Activated naive CD4-positive, alpha-beta T cell treated with anti-CD3 and anti-CD28 coated beads, Interleukin-2, amount 10 ng/mL, durations not matched to agents 7 days and 5 days (primary cell): Measurements from ENCODE around the gene PACRG.

Experiments
- CTCF ChIA-PET: fragments of 350-600 bp; sonication (Branson Sonifier 250); formaldehyde crosslinking; loops from one replicate; lab custom pipeline; 2021; ENCODE audit warnings: antibody characterized with exemption; lab: Charles Lee
- DNase-seq: peaks from one replicate; pipeline ENCODE4 v3.0.0-alpha.2; 2020
- H3K27ac Mint-ChIP-seq: one replicate; pipeline ENCODE4 v1.8.0; 2021; ENCODE audit warnings: mild to moderate bottlenecking, moderate library complexity, mixed read lengths
- H3K27me3 Mint-ChIP-seq: one replicate; pipeline ENCODE4 v1.8.0; 2021; ENCODE audit warnings: mild to moderate bottlenecking, mixed read lengths
- H3K36me3 Mint-ChIP-seq: one replicate; pipeline ENCODE4 v1.8.0; 2021; ENCODE audit warnings: mixed read lengths
- H3K4me1 Mint-ChIP-seq: one replicate; pipeline ENCODE4 v1.8.0; 2021; ENCODE audit warnings: mixed read lengths
- H3K4me3 Mint-ChIP-seq: one replicate; pipeline ENCODE4 v1.8.0; 2021; ENCODE audit warnings: mild to moderate bottlenecking, moderate library complexity, mixed read lengths
- H3K9me3 Mint-ChIP-seq: one replicate; pipeline ENCODE4 v1.8.0; 2021; ENCODE audit warnings: mixed read lengths

PACRG gene

DNA sequence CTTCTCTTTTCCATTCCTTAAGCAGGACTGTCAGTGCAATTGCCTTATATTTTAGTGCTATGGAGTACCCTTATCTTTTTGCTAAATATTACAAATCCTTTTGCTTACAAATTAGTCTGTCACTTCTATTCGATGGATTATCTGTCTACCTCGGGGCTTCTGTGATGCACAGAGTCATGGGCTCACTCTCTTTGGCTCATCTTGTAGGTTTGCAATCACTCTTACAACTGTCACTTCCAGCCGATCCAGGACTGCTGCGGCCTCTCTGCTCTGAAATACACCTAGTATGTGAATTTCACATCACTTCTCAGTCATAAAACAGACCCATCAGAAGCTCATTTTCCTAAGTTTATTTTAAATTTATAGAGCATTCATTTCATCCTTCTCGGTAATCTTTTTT is 393.5 kb downstream of the PACRG start:
- no peak for DNase-seq
- Mint-ChIP-seq H3K9me3 (peaks cover 4% of the 10 kb centered on the region), H3K36me3 (no peaks in the 10 kb centered on the region), H3K27ac (no peak overlapping the region), H3K27me3 (no peaks in the 10 kb centered on the region), H3K4me3 (no peak overlapping the region), H3K4me1 (no peaks in the 10 kb centered on the region)
- CTCF ChIA-PET: no interaction called here

DNA sequence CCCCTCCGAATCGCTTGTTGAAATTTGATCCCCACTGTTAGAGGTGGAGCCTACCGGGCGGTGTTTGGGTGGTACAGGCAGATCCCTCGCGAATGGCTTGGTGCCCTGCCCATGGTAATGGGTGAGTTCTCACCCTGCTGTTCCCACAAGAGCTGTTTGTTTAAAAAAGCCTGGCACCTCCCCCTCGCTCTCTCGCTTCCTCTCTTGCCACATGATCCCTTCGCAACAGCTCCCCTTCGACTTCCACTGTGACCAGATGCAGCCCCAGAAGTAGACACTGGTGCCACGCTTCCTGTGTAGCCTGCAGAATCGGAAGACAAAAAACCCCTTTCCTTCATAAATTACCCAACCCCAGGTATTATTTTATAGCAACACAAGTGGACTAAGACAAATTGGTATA is 394.6 kb downstream of the PACRG start:
- DNase-seq: no peak
- no peaks in the 10 kb centered on the region for H3K27me3 Mint-ChIP-seq
- H3K4me3 Mint-ChIP-seq: no peak overlapping the region
- no peaks in the 10 kb centered on the region for H3K4me1 Mint-ChIP-seq
- H3K9me3 Mint-ChIP-seq: peaks cover 4% of the 10 kb centered on the region
- no peak overlapping the region for H3K27ac Mint-ChIP-seq
- H3K36me3 Mint-ChIP-seq: no peaks in the 10 kb centered on the region
- CTCF ChIA-PET: no interaction called here

DNA sequence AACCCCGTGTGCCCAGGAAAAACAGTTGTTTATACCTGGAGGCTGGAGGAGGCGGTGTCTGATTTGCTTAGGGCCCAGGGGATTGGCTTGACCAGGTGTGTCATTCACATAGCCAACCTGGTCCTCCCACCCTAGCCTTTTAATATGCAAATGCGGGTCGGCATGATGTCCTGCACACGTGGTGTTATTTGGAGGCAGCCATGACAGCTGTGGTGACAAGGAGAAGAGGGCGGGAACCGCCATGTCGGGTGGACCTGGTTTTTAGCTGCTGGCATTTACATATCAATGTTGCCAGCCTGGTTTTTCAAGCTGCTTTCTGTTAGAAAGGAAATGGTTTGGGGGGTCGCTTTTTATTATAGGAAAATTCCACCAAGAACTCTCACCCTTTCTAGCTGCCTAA is 395.3 kb downstream of the PACRG start:
- DNase-seq: no peak
- no peaks in the 10 kb centered on the region for H3K27me3 Mint-ChIP-seq
- no peak overlapping the region for H3K4me3 Mint-ChIP-seq
- no peak overlapping the region for H3K27ac Mint-ChIP-seq
- H3K36me3 Mint-ChIP-seq: no peaks in the 10 kb centered on the region
- CTCF ChIA-PET: no interaction called here
- peaks cover 4% of the 10 kb centered on the region for H3K9me3 Mint-ChIP-seq
- H3K4me1 Mint-ChIP-seq: no peaks in the 10 kb centered on the region

DNA sequence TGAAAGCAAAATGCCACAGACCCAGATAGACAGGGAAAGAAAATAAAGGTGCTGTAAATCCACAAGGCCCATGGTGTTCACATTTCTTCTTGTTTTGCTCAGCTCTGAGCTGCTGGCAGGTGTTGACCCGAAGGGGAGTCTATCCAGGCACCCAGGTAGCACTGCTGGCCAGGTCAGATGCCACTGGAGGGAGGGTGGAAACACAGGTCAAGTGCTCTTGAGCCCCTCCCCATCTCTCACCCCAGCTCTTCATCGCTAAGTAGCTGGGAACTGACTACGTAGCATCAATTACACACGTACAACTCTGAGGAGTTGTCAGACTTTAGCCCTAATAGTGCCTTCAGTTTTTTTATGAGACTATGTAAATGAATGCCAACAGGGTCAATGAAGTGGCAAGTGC is 399.0 kb downstream of the PACRG start:
- H3K4me3 Mint-ChIP-seq: no peak overlapping the region
- no peaks in the 10 kb centered on the region for H3K4me1 Mint-ChIP-seq
- CTCF ChIA-PET: no interaction called here
- no peak overlapping the region for H3K27ac Mint-ChIP-seq
- no peaks in the 10 kb centered on the region for H3K27me3 Mint-ChIP-seq
- no peak for DNase-seq
- H3K9me3 Mint-ChIP-seq: peaks cover 4% of the 10 kb centered on the region
- H3K36me3 Mint-ChIP-seq: no peaks in the 10 kb centered on the region

DNA sequence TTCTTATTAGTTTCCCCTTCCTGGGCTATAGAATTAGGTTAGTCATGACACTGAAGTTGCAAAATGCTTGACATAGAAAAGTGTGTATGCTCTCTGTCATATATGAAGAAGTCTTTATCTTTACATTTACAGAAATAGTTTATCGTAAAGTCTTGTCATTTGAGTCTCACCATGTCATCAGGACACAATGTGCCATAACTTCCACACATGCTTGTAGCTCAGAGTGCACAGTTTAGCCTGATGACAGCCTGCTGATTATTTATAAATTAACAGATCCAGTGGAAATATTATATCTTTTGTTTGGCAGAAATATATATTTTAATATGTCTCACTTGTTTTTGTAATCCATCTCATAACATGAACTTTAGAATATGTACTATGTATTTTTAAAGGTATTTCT is 399.8 kb downstream of the PACRG start:
- H3K27ac Mint-ChIP-seq: no peak overlapping the region
- no peak overlapping the region for H3K4me3 Mint-ChIP-seq
- H3K36me3 Mint-ChIP-seq: no peaks in the 10 kb centered on the region
- no peaks in the 10 kb centered on the region for H3K4me1 Mint-ChIP-seq
- no peaks in the 10 kb centered on the region for H3K27me3 Mint-ChIP-seq
- no peak for DNase-seq
- CTCF ChIA-PET: no interaction called here
- H3K9me3 Mint-ChIP-seq: peaks cover under 1% of the 10 kb centered on the region

DNA sequence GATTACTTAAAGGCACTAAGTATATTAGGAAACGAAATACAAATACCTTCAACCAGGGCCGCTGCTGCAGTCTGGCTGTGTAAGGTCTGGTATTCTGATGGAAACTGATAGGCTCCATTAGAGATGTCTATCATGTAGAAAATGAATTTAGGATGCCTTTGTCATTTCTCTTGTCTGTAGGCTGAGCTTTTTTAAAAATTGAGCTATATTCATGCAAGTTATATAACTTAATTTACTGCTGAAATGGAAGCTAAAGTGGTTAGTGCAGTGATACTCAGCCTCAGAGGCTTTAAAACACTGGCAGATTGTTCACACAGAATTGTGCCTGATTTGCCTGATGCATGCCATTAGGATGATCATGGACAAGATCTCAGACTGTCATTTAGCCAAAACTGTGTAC is 400.6 kb downstream of the PACRG start:
- no peak overlapping the region for H3K27ac Mint-ChIP-seq
- no peaks in the 10 kb centered on the region for H3K36me3 Mint-ChIP-seq
- H3K27me3 Mint-ChIP-seq: no peaks in the 10 kb centered on the region
- H3K9me3 Mint-ChIP-seq: no peaks in the 10 kb centered on the region
- no peak overlapping the region for H3K4me3 Mint-ChIP-seq
- DNase-seq: no peak
- CTCF ChIA-PET: no interaction called here
- H3K4me1 Mint-ChIP-seq: no peaks in the 10 kb centered on the region

DNA sequence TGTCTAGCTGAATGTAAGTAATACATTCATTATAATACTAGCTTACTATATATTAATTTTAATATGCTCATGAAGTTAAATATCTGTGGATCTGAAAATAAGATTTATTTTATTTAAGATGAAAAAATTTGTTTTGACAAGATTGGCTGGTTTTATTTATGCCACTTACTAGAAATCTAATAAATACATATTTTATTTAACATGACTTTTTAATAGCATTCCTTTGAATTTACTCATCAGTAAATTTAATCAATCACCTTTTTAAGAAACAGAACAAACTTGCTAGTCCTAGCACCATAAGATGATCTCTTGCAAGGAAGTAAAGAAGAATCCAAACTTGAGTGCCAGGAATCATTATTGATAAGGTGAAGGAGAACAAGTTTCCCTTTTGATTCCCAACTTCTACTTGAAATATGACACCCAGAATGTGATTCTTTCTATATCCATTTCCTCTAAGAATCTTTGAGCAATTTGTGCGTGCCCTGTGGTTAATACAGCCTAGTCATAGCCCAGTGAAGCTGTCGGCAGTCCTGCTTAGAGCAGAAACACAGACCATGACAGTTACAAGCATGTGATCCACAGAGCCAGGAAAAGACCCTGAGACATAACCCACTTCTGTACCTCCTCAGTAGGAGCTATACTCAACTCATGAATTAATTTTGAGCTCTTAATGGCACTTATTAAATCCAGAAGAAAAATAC is 404.4 kb downstream of the PACRG start:
- H3K4me1 Mint-ChIP-seq: no peaks in the 10 kb centered on the region
- H3K4me3 Mint-ChIP-seq: no peak overlapping the region
- H3K27ac Mint-ChIP-seq: no peak overlapping the region
- CTCF ChIA-PET: no interaction called here
- DNase-seq: no peak
- no peaks in the 10 kb centered on the region for H3K27me3 Mint-ChIP-seq
- no peaks in the 10 kb centered on the region for H3K9me3 Mint-ChIP-seq
- no peaks in the 10 kb centered on the region for H3K36me3 Mint-ChIP-seq

DNA sequence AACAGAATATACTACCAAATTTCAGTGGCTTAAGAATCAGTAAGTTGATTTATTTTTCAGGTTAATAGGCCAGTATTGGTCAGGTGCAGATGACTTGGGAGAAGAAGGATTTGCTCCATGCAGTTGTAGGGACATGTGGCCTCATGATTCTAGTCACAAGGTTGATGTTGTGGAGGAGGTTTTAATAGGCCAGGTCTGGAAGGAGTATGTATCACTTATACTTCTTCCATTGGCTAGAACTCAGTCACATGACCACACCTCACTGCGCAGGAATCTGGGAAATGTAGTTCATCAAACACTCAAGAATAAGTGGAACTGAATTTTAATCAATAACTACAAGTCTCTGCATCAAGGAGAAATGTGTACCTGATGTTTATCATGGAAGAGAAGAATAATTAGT is 405.2 kb downstream of the PACRG start:
- Mint-ChIP-seq H3K27ac (no peak overlapping the region), H3K27me3 (no peaks in the 10 kb centered on the region), H3K36me3 (no peaks in the 10 kb centered on the region), H3K9me3 (no peaks in the 10 kb centered on the region), H3K4me1 (no peaks in the 10 kb centered on the region), H3K4me3 (no peak overlapping the region)
- CTCF ChIA-PET: no interaction called here
- no peak for DNase-seq

DNA sequence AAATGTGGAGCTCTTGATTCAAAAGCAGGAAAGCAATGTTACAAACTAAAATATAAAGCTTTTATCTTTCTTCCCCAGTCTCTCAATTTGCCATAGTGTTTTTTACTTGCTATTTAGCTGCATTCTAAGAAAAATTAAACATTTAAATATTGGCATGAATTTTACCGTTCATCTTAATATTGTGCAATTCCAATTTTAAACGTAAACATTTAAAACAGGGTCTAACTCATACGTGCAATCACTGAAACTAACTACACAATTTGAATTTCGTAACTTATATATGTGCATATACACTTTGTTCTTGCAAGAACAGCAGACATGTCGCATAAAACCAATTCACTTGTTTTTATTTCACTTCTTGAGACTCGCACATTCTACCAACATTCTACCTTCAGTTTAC is 405.9 kb downstream of the PACRG start:
- CTCF ChIA-PET: no interaction called here
- no peaks in the 10 kb centered on the region for H3K27me3 Mint-ChIP-seq
- H3K4me3 Mint-ChIP-seq: no peak overlapping the region
- H3K9me3 Mint-ChIP-seq: no peaks in the 10 kb centered on the region
- H3K4me1 Mint-ChIP-seq: no peaks in the 10 kb centered on the region
- no peak for DNase-seq
- H3K27ac Mint-ChIP-seq: no peak overlapping the region
- no peaks in the 10 kb centered on the region for H3K36me3 Mint-ChIP-seq

DNA sequence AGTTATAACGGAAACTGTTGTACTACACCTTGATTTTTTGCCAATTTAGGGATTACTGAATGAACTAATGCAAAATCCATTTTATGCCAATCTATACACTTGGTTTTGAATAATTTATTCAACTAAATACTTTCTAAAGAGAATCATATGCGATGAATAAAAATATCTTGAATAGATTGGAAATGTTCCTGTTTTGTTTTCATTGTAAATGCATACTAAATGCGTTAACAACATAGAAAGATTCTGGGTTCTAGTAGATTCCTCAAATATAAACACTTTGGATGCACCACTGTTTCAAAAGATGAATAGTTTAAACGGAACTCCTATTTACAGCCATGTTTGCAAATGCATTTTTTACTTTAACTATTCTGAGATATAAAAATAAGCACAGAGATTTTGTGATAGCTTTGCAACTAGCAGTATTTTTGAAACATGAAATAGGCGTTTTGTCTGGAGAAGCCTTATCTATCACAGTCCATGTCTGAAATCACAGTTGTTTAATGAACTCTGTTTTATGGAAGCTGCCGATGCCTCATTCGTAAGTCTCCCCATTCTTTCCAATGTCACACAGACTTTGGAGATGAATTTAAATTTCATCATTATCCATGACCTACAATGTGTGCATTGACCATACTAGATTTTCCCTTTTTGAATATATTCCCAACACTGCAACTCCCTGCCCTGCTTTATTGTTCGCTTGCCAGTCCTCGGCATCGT is 409.1 kb downstream of the PACRG start:
- Mint-ChIP-seq H3K4me1 (no peaks in the 10 kb centered on the region), H3K36me3 (no peaks in the 10 kb centered on the region), H3K27me3 (no peaks in the 10 kb centered on the region)

DNA sequence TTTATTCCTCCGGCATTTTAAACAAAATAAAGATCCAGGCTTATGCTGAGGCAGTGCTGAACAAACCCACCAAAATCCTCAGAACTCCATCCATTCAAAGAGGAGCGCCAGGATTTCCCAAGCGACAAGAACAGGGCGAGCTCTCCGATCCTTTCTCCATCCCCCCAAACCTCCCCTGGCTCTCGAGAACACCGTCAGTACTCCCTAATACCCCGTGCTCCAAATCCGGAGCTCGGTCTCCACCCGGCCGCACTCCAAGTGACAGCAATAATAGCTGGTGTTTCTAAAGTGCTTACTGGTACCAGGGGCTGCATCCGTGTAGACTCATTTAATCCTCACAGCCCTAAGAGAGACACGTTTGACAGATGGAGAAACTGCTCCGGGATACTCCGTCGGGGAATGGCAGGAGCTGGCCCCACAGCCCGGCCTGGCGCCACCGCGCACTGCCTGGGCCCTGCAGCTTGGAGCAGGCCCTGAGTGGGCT is 409.7 kb downstream of the PACRG start:
- Mint-ChIP-seq H3K36me3 (no peaks in the 10 kb centered on the region), H3K4me3 (no peak overlapping the region), H3K4me1 (no peaks in the 10 kb centered on the region), H3K27ac (no peak overlapping the region), H3K27me3 (no peaks in the 10 kb centered on the region), H3K9me3 (no peaks in the 10 kb centered on the region)
- no peak for DNase-seq
- CTCF ChIA-PET: no interaction called here

More for the DNA sequence above, 409.1 kb downstream of the PACRG start:
- Mint-ChIP-seq H3K4me3 (no peak overlapping the region), H3K9me3 (no peaks in the 10 kb centered on the region), H3K27ac (no peak overlapping the region)
- CTCF ChIA-PET: no interaction called here
- no peak for DNase-seq

DNA sequence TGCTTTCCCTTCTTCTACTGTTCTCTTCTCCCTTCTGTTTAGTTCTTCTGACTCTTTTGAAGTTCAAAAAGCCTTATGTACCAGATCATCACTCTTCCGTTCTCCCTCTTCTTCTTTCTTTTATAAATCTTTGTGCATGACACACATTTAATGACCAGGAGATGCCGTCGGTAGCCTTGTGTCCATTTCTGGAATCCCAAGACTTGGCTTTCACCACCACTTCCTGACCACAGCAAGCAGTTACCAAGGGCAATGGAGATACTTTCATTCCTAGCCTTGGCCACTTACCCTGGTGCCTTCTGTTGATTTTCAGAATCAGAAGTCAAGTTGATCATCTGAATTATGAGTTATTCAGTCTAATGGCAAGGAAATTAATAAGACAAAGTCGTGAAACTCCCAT is 418.3 kb downstream of the PACRG start:
- Mint-ChIP-seq H3K27me3 (peaks cover 11% of the 10 kb centered on the region), H3K4me1 (no peaks in the 10 kb centered on the region), H3K36me3 (no peaks in the 10 kb centered on the region), H3K4me3 (no peak overlapping the region), H3K9me3 (no peaks in the 10 kb centered on the region), H3K27ac (no peak overlapping the region)
- CTCF ChIA-PET: no interaction called here
- no peak for DNase-seq

DNA sequence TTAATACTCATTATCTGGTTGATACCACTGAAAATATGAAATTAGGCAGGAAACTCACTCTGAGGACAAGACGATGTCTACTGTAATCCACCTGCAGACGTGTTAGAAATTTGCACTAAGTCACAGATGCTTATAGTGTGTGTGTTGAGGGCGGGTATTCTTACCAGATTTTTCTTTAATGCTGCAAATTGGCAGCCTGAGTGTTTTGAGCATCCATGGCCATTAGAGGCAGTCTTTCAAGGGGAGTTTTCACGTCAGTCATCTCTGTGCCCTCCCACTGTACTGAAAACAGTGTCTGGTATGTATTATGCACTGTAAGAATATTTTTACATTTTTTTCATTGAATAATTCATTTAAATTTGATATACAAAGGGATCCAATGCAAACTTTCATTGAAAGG is 420.2 kb downstream of the PACRG start:
- CTCF ChIA-PET: no interaction called here
- H3K9me3 Mint-ChIP-seq: no peaks in the 10 kb centered on the region
- peaks cover 11% of the 10 kb centered on the region for H3K27me3 Mint-ChIP-seq
- no peak overlapping the region for H3K4me3 Mint-ChIP-seq
- DNase-seq: no peak
- no peak overlapping the region for H3K27ac Mint-ChIP-seq
- H3K4me1 Mint-ChIP-seq: no peaks in the 10 kb centered on the region
- no peaks in the 10 kb centered on the region for H3K36me3 Mint-ChIP-seq

DNA sequence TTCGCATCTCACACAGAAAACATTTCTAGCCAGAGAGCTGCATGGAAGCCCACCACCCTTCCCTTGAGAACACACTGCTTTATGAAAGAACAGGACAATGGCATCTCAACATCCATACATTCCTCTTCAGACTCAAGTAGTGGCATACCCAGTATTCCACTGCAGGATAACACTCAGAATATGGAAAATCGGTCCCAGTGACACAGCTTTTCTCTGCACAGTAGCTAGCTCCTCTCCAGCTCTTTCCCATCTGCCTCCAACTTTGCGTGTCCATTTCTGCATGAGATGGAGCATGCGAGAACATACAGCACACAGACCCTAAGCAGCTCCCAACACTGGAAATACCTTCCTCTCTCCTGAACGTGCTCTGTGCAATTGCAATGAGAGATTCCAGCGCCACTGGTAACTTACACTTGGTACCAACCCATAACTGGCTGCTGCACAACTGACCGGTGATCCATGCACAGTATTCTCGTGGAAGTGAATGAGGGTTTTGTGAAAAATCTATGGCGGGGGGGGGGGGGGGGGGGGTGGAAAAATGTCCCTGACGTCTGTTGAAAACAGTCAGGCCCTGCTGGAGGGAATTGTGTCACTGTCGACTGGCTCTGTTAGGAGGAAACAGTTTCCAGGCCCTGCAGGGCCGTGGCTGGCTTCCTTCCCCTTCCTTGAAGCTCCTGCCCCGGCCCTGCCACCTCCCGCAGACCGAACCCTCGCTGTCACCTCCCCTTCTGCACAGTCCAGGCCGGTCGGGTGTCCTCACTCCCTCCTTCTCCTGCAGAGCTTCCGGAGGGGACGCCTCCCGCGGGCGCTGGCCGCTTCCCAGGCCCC is 420.9 kb downstream of the PACRG start:
- CTCF ChIA-PET: no interaction called here
- Mint-ChIP-seq H3K9me3 (no peaks in the 10 kb centered on the region), H3K27ac (no peak overlapping the region), H3K4me3 (no peak overlapping the region), H3K4me1 (no peaks in the 10 kb centered on the region), H3K36me3 (no peaks in the 10 kb centered on the region), H3K27me3 (peaks cover 11% of the 10 kb centered on the region)
- no peak for DNase-seq
